HG02763 (cell line): ENCODE data around the gene FHIT.

Experiments used
- ATAC-seq: cut with Tn5 transposase; IDR thresholded peaks from one replicate; pipeline ENCODE4 v1.9.1; 2021; ENCODE audit warnings: mild to moderate bottlenecking, moderate library complexity; ENCODE audit not compliant: unreplicated experiment

The FHIT gene

GRCh38 chr3:60045686-60046085 lies 1205.6 kb downstream of the FHIT start:
- ATAC-seq = no peak

GRCh38 chr3:60036803-60037202 lies 1214.4 kb downstream of the FHIT start:
- no peak for ATAC-seq

GRCh38 chr3:60033901-60034453 lies 1217.3 kb downstream of the FHIT start:
- no peak for ATAC-seq

- no peak for ATAC-seq
Observed at GRCh38 chr3:60030982-60031381, 1220.3 kb downstream of the FHIT start.

- no peak for ATAC-seq
Observed at GRCh38 chr3:60028233-60028632, 1223.0 kb downstream of the FHIT start.

- no peak for ATAC-seq
Observed at GRCh38 chr3:60027335-60027734, 1223.9 kb downstream of the FHIT start.

GRCh38 chr3:60025096-60026050 lies 1225.9 kb downstream of the FHIT start:
- ATAC-seq = no peak

GRCh38 chr3:60024400-60024799 lies 1226.9 kb downstream of the FHIT start:
- ATAC-seq = no peak

GRCh38 chr3:60023189-60023588 lies 1228.1 kb downstream of the FHIT start:
- no peak for ATAC-seq

- no peak for ATAC-seq
Observed at GRCh38 chr3:60017631-60018030, 1233.6 kb downstream of the FHIT start.

- ATAC-seq = no peak
Observed at GRCh38 chr3:60015032-60015705, 1236.1 kb downstream of the FHIT start.

GRCh38 chr3:60013241-60013640 lies 1238.0 kb downstream of the FHIT start:
- ATAC-seq = no peak

- ATAC-seq = no peak
Observed at GRCh38 chr3:60011218-60011617, 1240.0 kb downstream of the FHIT start.

GRCh38 chr3:60010781-60011180 lies 1240.5 kb downstream of the FHIT start:
- no peak for ATAC-seq

GRCh38 chr3:60009931-60010478 lies 1241.2 kb downstream of the FHIT start:
- ATAC-seq = no peak

- no peak for ATAC-seq
Observed at GRCh38 chr3:60001369-60001768, 1249.9 kb downstream of the FHIT start.

GRCh38 chr3:60000311-60001105 lies 1250.7 kb downstream of the FHIT start:
- no peak for ATAC-seq

GRCh38 chr3:59998058-59998457 lies 1253.2 kb downstream of the FHIT start:
- no peak for ATAC-seq

GRCh38 chr3:59997583-59997982 lies 1253.7 kb downstream of the FHIT start:
- ATAC-seq = no peak

GRCh38 chr3:59996056-59996455 lies 1255.2 kb downstream of the FHIT start:
- no peak for ATAC-seq

GRCh38 chr3:59995563-59995962 lies 1255.7 kb downstream of the FHIT start:
- no peak for ATAC-seq
